Erythroblast (primary cell): ENCODE data around the gene MED23.

Source experiments
- DNase-seq, 2 experiments: peaks; one replicate each; lab custom pipeline; 2025; lab: John Stamatoyannopoulos, UW
- GATA1 ChIP-seq: IDR thresholded peaks from 2 replicates; pipeline ENCODE4 v1.6.1; 2011; ENCODE audit warnings: low read depth, mild to moderate bottlenecking, control low read depth, low read length, moderate library complexity
- POLR2A ChIP-seq: IDR thresholded peaks from 2 replicates; pipeline ENCODE4 v1.6.1; 2011; ENCODE audit warnings: mild to moderate bottlenecking, low read length

MED23 gene

GRCh38 chr6:131645846-131646245 lies 17.8 kb upstream of the MED23 start:
- peak; percentile 59 to 63 for DNase-seq
- TF ChIP-seq GATA1, result no peak
- no peak for TF ChIP-seq POLR2A

GRCh38 chr6:131644921-131645320 lies 16.9 kb upstream of the MED23 start:
- DNase-seq, result peak in 1 of 2 experiments; percentile 22
- no peak for TF ChIP-seq GATA1
- peak; percentile 32 for TF ChIP-seq POLR2A

- no peak for TF ChIP-seq GATA1
- no peak for TF ChIP-seq POLR2A
These were observed 15.9 kb upstream of the MED23 start for GRCh38 chr6:131643855-131644460.

GRCh38 chr6:131642987-131643611 lies 15.1 kb upstream of the MED23 start:
- no peak for TF ChIP-seq GATA1
- TF ChIP-seq POLR2A, result no peak
- DNase-seq, result peak in 1 of 2 experiments; percentile 9

More at GRCh38 chr6:131643855-131644460, 15.9 kb upstream of the MED23 start:
- DNase-seq, result peak; percentile 22 to 73

GRCh38 chr6:131642565-131642964 lies 14.5 kb upstream of the MED23 start:
- DNase-seq, result no peak
- TF ChIP-seq GATA1 (no peak), POLR2A (no peak)

DNA sequence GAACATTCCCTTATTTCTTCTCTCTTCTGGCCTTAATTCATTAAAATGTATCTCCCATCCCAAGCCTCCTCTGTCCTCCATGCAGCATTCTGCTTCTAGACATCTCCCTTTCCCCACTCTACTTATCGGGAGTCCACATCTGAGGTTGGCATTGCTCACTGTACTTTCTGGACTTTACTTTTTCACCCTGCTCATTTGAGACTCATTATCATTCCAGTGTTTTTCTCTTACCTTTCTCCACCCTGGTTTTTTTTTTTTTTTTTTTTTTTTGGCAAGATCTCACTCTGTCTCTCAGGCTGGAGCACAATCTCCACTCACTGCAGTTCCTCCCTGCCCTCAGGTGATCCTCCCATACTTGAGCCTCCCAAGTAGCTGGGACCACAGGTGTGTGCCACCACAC lies 13.5 kb upstream of the MED23 start:
- no peak for TF ChIP-seq POLR2A
- TF ChIP-seq GATA1, result no peak
- DNase-seq, result peak; percentile 36 to 37

- peak; percentile 71 to 90 for DNase-seq
- TF ChIP-seq GATA1, result no peak
- peak; percentile 42 for TF ChIP-seq POLR2A
These were observed 12.5 kb upstream of the MED23 start for GRCh38 chr6:131640576-131640975.

- peak; percentile 60 to 61 for DNase-seq
- TF ChIP-seq GATA1, result no peak
- peak; percentile 41 for TF ChIP-seq POLR2A
These were observed 12.1 kb upstream of the MED23 start for GRCh38 chr6:131640100-131640499.

DNA sequence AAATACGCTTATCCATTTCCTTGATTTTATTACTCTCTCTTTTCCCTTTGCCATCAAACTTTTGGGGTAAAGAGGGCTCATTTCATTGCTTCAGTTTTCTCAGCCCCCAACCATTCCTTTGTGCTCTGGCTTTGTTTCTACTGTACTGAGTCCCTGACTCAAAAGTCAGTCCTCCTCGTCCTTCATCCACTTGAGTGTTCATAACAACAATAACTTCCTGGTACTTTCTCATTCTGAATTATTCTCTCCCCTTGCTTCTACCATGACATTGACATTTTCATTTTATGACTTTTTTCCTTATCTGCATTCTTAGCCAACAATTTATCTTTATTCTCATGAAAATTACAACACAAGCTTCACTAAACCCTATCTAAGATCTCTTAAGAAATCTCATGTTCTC lies 10.0 kb upstream of the MED23 start:
- peak; percentile 13 to 22 for DNase-seq
- TF ChIP-seq POLR2A, result no peak
- TF ChIP-seq GATA1, result no peak

- DNase-seq, result peak; percentile 21 to 33
- TF ChIP-seq GATA1 (no peak), POLR2A (peak; percentile 85)
These were observed 9.1 kb upstream of the MED23 start, which contains the start of gene ENPP3 for GRCh38 chr6:131636880-131637792. Gene ENPP3 (plus strand): TSS chr6:131637302. CDS start chr6:131637385, 83 bp downstream.

DNA sequence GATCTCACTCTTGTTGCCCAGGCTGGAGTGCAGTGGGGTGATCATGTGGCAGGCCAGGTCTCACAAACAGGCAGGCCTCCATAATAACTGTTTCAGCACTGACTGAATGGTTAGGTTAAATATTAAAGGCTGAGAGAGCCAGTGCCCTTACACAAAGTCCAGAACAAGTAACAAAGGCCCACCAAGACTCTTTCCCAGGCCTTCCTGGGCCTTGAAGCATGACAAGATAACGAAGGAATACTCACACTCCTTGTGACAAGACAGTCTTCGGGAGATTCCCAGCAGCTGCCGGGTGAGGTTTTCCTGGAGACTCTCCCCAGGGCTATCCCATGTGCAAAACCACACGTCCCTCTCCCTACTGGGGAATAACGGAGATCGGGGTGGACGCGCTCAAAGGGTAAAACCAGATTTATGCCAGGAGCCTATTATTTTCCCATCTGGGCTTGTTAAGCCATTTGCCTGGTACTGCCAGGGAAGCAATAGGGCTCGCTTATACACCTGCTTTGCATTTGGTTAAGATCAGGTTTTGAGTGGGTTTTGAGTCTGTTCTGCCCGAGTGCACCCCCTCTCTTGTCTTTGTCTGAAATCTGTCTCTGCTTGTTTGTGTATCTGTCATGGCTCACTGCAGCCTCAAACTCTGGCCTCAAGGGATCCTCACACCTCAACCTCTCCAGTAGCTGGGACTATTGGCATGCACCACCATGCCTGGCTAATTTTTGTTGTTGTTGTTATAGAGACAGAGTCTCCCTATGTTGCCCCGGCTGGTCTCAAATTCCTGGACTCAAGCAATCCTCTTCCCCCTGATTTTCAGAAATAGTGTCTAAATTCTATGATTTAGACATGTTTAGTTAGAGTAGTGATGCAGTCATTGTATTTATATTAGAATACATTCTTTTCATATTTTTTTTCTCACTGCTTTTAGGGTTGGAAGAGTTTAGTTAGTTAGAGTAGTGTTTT lies 7.6 kb upstream of the MED23 start:
- DNase-seq, result no peak
- TF ChIP-seq POLR2A (no peak), GATA1 (no peak)

DNA sequence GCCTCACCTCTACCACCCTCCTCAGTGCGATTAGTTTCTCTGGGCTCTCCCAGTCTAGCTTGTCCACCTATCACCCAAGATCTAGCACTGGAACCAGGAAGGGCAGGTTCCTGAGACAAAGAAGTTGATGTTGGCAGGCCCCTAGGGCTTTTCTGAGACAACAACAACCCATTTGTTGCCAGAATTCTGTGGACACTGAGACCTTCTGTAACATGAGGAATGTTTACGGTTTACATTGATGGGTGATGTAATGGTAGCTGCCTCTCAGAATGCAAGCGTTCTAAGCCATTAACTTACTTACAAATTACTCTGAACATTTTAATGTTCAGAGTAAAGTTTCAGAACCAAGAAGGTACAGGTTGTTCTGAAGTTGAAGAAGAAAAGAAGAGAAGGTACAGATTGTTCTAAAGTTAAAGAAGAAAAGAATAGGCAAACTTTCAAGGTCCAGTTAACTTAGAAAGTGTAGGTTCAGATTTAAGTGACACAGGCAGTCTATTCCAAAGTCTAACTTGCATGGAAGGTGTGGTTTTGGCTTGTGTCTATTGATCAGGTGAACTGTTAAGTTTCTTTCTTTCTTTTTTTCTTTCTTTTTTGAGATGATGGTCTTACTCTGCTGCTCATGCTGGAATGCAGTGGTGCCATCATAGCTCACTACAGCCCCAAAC lies 3.7 kb upstream of the MED23 start:
- no peak for TF ChIP-seq POLR2A
- TF ChIP-seq GATA1, result no peak
- no peak for DNase-seq
